H9 (cell line): ENCODE measurements around the gene BTG4. TPM values are rescaled to one million over a fixed set of nuclear protein-coding genes. Genes with fewer than 3 reads are reported as not detected.

Experiments
- DNase-seq: peaks from one replicate; pipeline ENCODE4 v3.0.0-alpha.2; 2017
- H2AFZ ChIP-seq: one replicate; pipeline ENCODE4 v1.6.1; 2013; ENCODE audit warnings: mild to moderate bottlenecking, low read length, control low read depth, moderate library complexity
- H2AK5ac ChIP-seq: 2 replicates; pipeline ENCODE4 v1.6.1; 2013; ENCODE audit warnings: low read length, control low read depth, mixed read lengths; ENCODE audit not compliant: insufficient read length
- H2BK120ac ChIP-seq: one replicate; pipeline ENCODE4 v1.6.1; 2013; ENCODE audit warnings: low read depth, mild to moderate bottlenecking, low read length, control low read depth, inconsistent platforms; ENCODE audit not compliant: poor library complexity, severe bottlenecking
- H2BK12ac ChIP-seq: 2 replicates; pipeline ENCODE4 v1.6.1; 2013; ENCODE audit warnings: low read length, control low read depth, mixed read lengths, low read depth; ENCODE audit not compliant: insufficient read length
- H2BK15ac ChIP-seq: 2 replicates; pipeline ENCODE4 v1.6.1; 2013; ENCODE audit warnings: low read depth, low read length, control low read depth
- H2BK20ac ChIP-seq: one replicate; pipeline ENCODE4 v1.6.1; 2013; ENCODE audit warnings: low read depth, mild to moderate bottlenecking, low read length, control low read depth, inconsistent platforms; ENCODE audit not compliant: poor library complexity, severe bottlenecking
- H2BK5ac ChIP-seq: 2 replicates; pipeline ENCODE4 v1.6.1; 2013; ENCODE audit warnings: low read length, control low read depth, mixed read lengths; ENCODE audit not compliant: insufficient read length
- H3K14ac ChIP-seq: 2 replicates; pipeline ENCODE4 v1.6.1; 2013; ENCODE audit warnings: low read length, control low read depth; ENCODE audit not compliant: insufficient read depth
- H3K18ac ChIP-seq: 2 replicates; pipeline ENCODE4 v1.6.1; 2013; ENCODE audit warnings: low read depth, mild to moderate bottlenecking, mixed read lengths, low read length, control low read depth; ENCODE audit not compliant: insufficient read length
- H3K23ac ChIP-seq: 2 replicates; pipeline ENCODE4 v1.6.1; 2013; ENCODE audit warnings: low read length, control low read depth, mixed read lengths, low read depth; ENCODE audit not compliant: insufficient read length
- H3K23me2 ChIP-seq: 2 replicates; pipeline ENCODE4 v1.6.1; 2013; ENCODE audit warnings: low read depth, mild to moderate bottlenecking, mixed read lengths, low read length, control low read depth; ENCODE audit not compliant: insufficient read length, poor library complexity, severe bottlenecking
- H3K27ac ChIP-seq: 2 replicates; pipeline ENCODE4 v1.5.1; 2013; ENCODE audit warnings: low read length, control low read depth, mixed read lengths, low read depth; ENCODE audit not compliant: insufficient read length
- H3K27me3 ChIP-seq: 2 replicates; pipeline ENCODE4 v1.6.1; 2013; ENCODE audit warnings: low read length, control low read depth, inconsistent platforms; ENCODE audit not compliant: insufficient read depth
- H3K4ac ChIP-seq: 2 replicates; pipeline ENCODE4 v1.6.1; 2013; ENCODE audit warnings: low read depth, mild to moderate bottlenecking, control low read depth, inconsistent platforms, low read length, moderate library complexity
- H3K4me1 ChIP-seq: 2 replicates; pipeline ENCODE4 v1.6.1; 2013; ENCODE audit warnings: low read length, control low read depth, inconsistent platforms; ENCODE audit not compliant: insufficient read depth
- H3K4me2 ChIP-seq: 2 replicates; pipeline ENCODE4 v1.6.1; 2013; ENCODE audit warnings: low read length, control low read depth, mixed read lengths; ENCODE audit not compliant: insufficient read length, insufficient read depth
- H3K56ac ChIP-seq: 2 replicates; pipeline ENCODE4 v1.6.1; 2013; ENCODE audit warnings: low read depth, mild to moderate bottlenecking, mixed read lengths, low read length, control low read depth; ENCODE audit not compliant: insufficient read length
- H3K79me1 ChIP-seq: 2 replicates; pipeline ENCODE4 v1.6.1; 2013; ENCODE audit warnings: low read depth, mild to moderate bottlenecking, moderate library complexity, low read length, control low read depth, inconsistent platforms; ENCODE audit not compliant: insufficient read depth, poor library complexity, severe bottlenecking
- H3K79me2 ChIP-seq: 2 replicates; pipeline ENCODE4 v1.6.1; 2013; ENCODE audit warnings: low read length, control low read depth, inconsistent platforms; ENCODE audit not compliant: insufficient read depth
- H3K9ac ChIP-seq: 2 replicates; pipeline ENCODE4 v1.6.1; 2013; ENCODE audit warnings: low read length, control low read depth, mixed read lengths; ENCODE audit not compliant: insufficient read length; ENCODE audit errors: extremely low read depth
- H3K9me3 ChIP-seq: one replicate; pipeline ENCODE4 v1.6.1; 2013; ENCODE audit warnings: low read depth, low read length, inconsistent platforms; ENCODE audit not compliant: control insufficient read depth
- H3T11ph ChIP-seq: one replicate; pipeline ENCODE4 v1.6.1; 2013; ENCODE audit warnings: mild to moderate bottlenecking, low read length, control low read depth, inconsistent platforms
- H4K20me1 ChIP-seq: one replicate; pipeline ENCODE4 v1.6.1; 2013; ENCODE audit not compliant: control insufficient read depth, insufficient read length, insufficient read depth
- H4K5ac ChIP-seq: 2 replicates; pipeline ENCODE4 v1.6.1; 2013; ENCODE audit warnings: low read depth, mild to moderate bottlenecking, mixed read lengths, low read length, control low read depth; ENCODE audit not compliant: insufficient read length
- H4K8ac ChIP-seq: replicated peaks from 2 replicates; pipeline ENCODE4 v1.6.1; 2013; ENCODE audit warnings: low read length, control low read depth, mixed read lengths, low read depth; ENCODE audit not compliant: insufficient read length
- H4K91ac ChIP-seq: 2 replicates; pipeline ENCODE4 v1.6.1; 2013; ENCODE audit warnings: low read depth, mild to moderate bottlenecking, moderate library complexity, mixed read lengths, low read length, control low read depth; ENCODE audit not compliant: insufficient read length
- H3K27ac Mint-ChIP-seq, 3 experiments: 2 replicates in 2 of 3; 3 replicates in 1 of 3; pipeline ENCODE4 v1.8.0; 2020 to 2021; ENCODE audit warnings: mixed read lengths in 3 of 3, mild to moderate bottlenecking in 1 of 3, moderate library complexity in 1 of 3
- H3K27me3 Mint-ChIP-seq: 2 replicates; pipeline ENCODE4 v1.8.0; 2021; ENCODE audit warnings: low read depth, mild to moderate bottlenecking, moderate library complexity, mixed read lengths
- H3K36me3 Mint-ChIP-seq, 3 experiments: 2 replicates in 2 of 3; 3 replicates in 1 of 3; pipeline ENCODE4 v1.8.0; 2020 to 2021; ENCODE audit warnings: low read depth in 3 of 3, mixed read lengths in 3 of 3; ENCODE audit not compliant: insufficient read depth in 1 of 3
- H3K4me1 Mint-ChIP-seq, 2 experiments: 2 replicates each; pipeline ENCODE4 v1.8.0; 2020; ENCODE audit warnings: mixed read lengths in 2 of 2
- H3K4me3 Mint-ChIP-seq, 2 experiments: 2 replicates in 1 of 2; 3 replicates in 1 of 2; pipeline ENCODE4 v1.8.0; 2020 to 2021; ENCODE audit warnings: mild to moderate bottlenecking in 2 of 2, mixed read lengths in 2 of 2, moderate library complexity in 1 of 2
- H3K9me3 Mint-ChIP-seq, 2 experiments: 2 replicates in 1 of 2; 3 replicates in 1 of 2; pipeline ENCODE4 v1.8.0; 2020; ENCODE audit warnings: mild to moderate bottlenecking in 2 of 2, mixed read lengths in 2 of 2, moderate library complexity in 1 of 2
- CTCF ChIP-seq: fragments of 200-600 bp; sonication (generic); conservative IDR thresholded peaks from 3 replicates; pipeline ENCODE4 v1.8.0; 2021; ENCODE audit warnings: antibody characterized with exemption, mild to moderate bottlenecking
- total RNA-seq: library from RNA; stranded (reverse); gene quantifications from 2 replicates; pipeline ENCODE4 v1.2.1, GENCODE V29; 2021

Gene BTG4
- total RNA-seq, 1 experiment from 2014 or later = not detected

GRCh38 chr11:111555255-111555654 is 43.1 kb upstream of the BTG4 start:
- no peak overlapping the region for H3K14ac ChIP-seq
- peaks cover 13 to 17% of the 10 kb centered on the region in 2 experiments for H3K9me3 Mint-ChIP-seq
- no peak overlapping the region for H3T11ph ChIP-seq
- no peaks in the 10 kb centered on the region for H3K23me2 ChIP-seq
- no peak overlapping the region for H3K4ac ChIP-seq
- H3K9me3 ChIP-seq = peaks cover 7% of the 10 kb centered on the region
- H3K27me3 ChIP-seq = no peaks in the 10 kb centered on the region
- H3K56ac ChIP-seq = no peak overlapping the region
- H4K20me1 ChIP-seq = no peaks in the 10 kb centered on the region
- no peak for DNase-seq
- no peak overlapping the region for H2AFZ ChIP-seq
- peaks cover 6 to 8% of the 10 kb centered on the region in 2 experiments for H3K4me1 Mint-ChIP-seq
- H4K8ac ChIP-seq = no peak overlapping the region
- no peak overlapping the region for H3K18ac ChIP-seq
- no peaks in the 10 kb centered on the region for H3K27me3 Mint-ChIP-seq
- no peak overlapping the region for H2BK15ac ChIP-seq
- TF ChIP-seq CTCF = no peak
- no peaks in the 10 kb centered on the region for H3K4me1 ChIP-seq
- no peak overlapping the region for H3K4me3 Mint-ChIP-seq
- no peaks in the 10 kb centered on the region for H3K79me2 ChIP-seq
- H2BK5ac ChIP-seq = no peak overlapping the region
- H2AK5ac ChIP-seq = no peak overlapping the region
- H3K9ac ChIP-seq = no peak overlapping the region
- no peak overlapping the region for H3K27ac ChIP-seq
- no peak overlapping the region for H2BK20ac ChIP-seq
- H4K5ac ChIP-seq = no peak overlapping the region
- no peak overlapping the region for H2BK120ac ChIP-seq
- no peaks in the 10 kb centered on the region for H3K79me1 ChIP-seq
- no peak overlapping the region for H2BK12ac ChIP-seq
- peaks cover 10 to 29% (median 16%) of the 10 kb centered on the region in 3 experiments for H3K36me3 Mint-ChIP-seq
- peak overlapping the region in 1 of 3 experiments; percentile 6; a peak in 1 of 7 replicates for H3K27ac Mint-ChIP-seq
- no peak overlapping the region for H3K23ac ChIP-seq
- no peak overlapping the region for H3K4me2 ChIP-seq
- no peak overlapping the region for H4K91ac ChIP-seq
